ENCODE measurements around the gene GOLGA8T.
"Not testable (repeated sequence)": the region's sequence is repeated elsewhere in the genome, so short reads cannot be mapped to it uniquely, and the experiment has no call there.

DNA sequence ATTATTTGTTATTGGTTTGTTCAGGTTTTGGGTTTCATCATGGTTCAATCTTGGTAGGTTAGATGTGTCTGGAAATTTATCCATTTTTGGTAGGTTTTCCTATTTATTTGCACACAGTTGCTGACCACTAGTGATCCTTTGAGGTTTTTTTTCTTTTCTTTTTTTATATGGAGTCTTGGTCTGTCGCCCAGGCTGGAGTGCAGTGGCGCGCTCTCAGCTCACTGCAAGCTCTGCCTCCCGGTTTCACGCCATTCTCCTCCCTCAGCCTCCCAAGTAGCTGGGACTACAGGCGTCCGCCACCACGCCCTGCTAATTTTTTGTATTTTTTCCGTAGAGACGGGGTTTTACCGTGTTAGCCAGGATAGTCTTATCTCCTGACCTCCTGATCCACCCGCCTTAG lies 32.0 kb upstream of the GOLGA8T start:
- TF ChIP-seq POLR2AphosphoS5 (IDR thresholded peaks at IDR 0.05; ENCODE audit: low read depth, low read length); EP300 (IDR thresholded peaks at IDR 0.05; ENCODE audit: borderline replicate concordance in 1 of 2, low read depth in 1 of 2, low read length in 1 of 2); EZH2phosphoT487 (IDR thresholded peaks at IDR 0.05; ENCODE audit: borderline replicate concordance, low read depth); YY1 (IDR thresholded peaks at IDR 0.05; ENCODE audit: low read depth); TAF1 (IDR thresholded peaks at IDR 0.05; ENCODE audit: borderline replicate concordance, low read depth, low read length); JUND (IDR thresholded peaks at IDR 0.05); TCF12 (IDR thresholded peaks at IDR 0.05); FOXM1 (IDR thresholded peaks at IDR 0.05; ENCODE audit: low read depth): not testable (repeated sequence)
- TF ChIP-seq, protein P1, sequence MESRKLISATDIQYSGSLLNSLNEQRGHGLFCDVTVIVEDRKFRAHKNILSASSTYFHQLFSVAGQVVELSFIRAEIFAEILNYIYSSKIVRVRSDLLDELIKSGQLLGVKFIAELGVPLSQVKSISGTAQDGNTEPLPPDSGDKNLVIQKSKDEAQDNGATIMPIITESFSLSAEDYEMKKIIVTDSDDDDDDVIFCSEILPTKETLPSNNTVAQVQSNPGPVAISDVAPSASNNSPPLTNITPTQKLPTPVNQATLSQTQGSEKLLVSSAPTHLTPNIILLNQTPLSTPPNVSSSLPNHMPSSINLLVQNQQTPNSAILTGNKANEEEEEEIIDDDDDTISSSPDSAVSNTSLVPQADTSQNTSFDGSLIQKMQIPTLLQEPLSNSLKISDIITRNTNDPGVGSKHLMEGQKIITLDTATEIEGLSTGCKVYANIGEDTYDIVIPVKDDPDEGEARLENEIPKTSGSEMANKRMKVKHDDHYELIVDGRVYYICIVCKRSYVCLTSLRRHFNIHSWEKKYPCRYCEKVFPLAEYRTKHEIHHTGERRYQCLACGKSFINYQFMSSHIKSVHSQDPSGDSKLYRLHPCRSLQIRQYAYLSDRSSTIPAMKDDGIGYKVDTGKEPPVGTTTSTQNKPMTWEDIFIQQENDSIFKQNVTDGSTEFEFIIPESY (IDR thresholded peaks at IDR 0.05; ENCODE audit: borderline replicate concordance, low read depth), result not testable (repeated sequence)
- TF ChIP-seq, protein P2, sequence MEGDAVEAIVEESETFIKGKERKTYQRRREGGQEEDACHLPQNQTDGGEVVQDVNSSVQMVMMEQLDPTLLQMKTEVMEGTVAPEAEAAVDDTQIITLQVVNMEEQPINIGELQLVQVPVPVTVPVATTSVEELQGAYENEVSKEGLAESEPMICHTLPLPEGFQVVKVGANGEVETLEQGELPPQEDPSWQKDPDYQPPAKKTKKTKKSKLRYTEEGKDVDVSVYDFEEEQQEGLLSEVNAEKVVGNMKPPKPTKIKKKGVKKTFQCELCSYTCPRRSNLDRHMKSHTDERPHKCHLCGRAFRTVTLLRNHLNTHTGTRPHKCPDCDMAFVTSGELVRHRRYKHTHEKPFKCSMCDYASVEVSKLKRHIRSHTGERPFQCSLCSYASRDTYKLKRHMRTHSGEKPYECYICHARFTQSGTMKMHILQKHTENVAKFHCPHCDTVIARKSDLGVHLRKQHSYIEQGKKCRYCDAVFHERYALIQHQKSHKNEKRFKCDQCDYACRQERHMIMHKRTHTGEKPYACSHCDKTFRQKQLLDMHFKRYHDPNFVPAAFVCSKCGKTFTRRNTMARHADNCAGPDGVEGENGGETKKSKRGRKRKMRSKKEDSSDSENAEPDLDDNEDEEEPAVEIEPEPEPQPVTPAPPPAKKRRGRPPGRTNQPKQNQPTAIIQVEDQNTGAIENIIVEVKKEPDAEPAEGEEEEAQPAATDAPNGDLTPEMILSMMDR (IDR thresholded peaks at IDR 0.05), result not testable (repeated sequence)
- TF ChIP-seq, protein P3, sequence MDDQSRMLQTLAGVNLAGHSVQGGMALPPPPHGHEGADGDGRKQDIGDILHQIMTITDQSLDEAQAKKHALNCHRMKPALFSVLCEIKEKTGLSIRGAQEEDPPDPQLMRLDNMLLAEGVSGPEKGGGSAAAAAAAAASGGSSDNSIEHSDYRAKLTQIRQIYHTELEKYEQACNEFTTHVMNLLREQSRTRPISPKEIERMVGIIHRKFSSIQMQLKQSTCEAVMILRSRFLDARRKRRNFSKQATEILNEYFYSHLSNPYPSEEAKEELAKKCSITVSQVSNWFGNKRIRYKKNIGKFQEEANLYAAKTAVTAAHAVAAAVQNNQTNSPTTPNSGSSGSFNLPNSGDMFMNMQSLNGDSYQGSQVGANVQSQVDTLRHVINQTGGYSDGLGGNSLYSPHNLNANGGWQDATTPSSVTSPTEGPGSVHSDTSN (IDR thresholded peaks at IDR 0.05), result not testable (repeated sequence)
- TF ChIP-seq, protein P4, sequence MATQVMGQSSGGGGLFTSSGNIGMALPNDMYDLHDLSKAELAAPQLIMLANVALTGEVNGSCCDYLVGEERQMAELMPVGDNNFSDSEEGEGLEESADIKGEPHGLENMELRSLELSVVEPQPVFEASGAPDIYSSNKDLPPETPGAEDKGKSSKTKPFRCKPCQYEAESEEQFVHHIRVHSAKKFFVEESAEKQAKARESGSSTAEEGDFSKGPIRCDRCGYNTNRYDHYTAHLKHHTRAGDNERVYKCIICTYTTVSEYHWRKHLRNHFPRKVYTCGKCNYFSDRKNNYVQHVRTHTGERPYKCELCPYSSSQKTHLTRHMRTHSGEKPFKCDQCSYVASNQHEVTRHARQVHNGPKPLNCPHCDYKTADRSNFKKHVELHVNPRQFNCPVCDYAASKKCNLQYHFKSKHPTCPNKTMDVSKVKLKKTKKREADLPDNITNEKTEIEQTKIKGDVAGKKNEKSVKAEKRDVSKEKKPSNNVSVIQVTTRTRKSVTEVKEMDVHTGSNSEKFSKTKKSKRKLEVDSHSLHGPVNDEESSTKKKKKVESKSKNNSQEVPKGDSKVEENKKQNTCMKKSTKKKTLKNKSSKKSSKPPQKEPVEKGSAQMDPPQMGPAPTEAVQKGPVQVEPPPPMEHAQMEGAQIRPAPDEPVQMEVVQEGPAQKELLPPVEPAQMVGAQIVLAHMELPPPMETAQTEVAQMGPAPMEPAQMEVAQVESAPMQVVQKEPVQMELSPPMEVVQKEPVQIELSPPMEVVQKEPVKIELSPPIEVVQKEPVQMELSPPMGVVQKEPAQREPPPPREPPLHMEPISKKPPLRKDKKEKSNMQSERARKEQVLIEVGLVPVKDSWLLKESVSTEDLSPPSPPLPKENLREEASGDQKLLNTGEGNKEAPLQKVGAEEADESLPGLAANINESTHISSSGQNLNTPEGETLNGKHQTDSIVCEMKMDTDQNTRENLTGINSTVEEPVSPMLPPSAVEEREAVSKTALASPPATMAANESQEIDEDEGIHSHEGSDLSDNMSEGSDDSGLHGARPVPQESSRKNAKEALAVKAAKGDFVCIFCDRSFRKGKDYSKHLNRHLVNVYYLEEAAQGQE (IDR thresholded peaks at IDR 0.05; ENCODE audit: low read depth, low read length), result not testable (repeated sequence)
- TF ChIP-seq, protein P5, sequence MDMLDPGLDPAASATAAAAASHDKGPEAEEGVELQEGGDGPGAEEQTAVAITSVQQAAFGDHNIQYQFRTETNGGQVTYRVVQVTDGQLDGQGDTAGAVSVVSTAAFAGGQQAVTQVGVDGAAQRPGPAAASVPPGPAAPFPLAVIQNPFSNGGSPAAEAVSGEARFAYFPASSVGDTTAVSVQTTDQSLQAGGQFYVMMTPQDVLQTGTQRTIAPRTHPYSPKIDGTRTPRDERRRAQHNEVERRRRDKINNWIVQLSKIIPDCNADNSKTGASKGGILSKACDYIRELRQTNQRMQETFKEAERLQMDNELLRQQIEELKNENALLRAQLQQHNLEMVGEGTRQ (IDR thresholded peaks at IDR 0.05; ENCODE audit: borderline replicate concordance, low read depth, low read length), result not testable (repeated sequence)

Data from SK-N-SH (cell line).